HG02642 (cell line): ENCODE data around the gene SLC28A1.

Source experiments
- ATAC-seq: cut with Tn5 transposase; IDR thresholded peaks from one replicate; pipeline ENCODE4 v1.9.1; 2021; ENCODE audit warnings: mild to moderate bottlenecking; ENCODE audit not compliant: unreplicated experiment, poor library complexity

Gene SLC28A1

GRCh38 chr15:84934942-84935729, 50.7 kb downstream of the SLC28A1 start:
- no peak for ATAC-seq

DNA sequence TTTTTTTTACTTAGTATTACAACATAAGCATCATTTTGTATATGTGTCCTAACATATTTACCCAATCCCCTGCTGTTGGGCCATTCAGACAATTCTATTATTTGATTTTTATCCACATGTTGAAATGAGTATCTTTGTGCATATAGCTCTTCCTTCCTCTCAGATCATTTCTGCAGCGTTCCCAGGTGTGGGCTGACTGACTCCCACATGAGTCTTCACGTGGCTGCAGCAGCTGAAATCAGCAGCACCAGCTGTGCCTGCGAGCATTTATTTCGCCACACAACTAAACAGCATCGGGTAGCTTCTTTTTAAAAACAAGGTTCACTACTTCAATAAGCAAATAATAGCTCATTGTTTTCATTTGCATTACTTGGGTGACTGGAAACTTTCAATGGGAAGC, 52.7 kb downstream of the SLC28A1 start:
- ATAC-seq: no peak

- ATAC-seq: no peak
Measured at GRCh38 chr15:84938726-84939125, 54.3 kb downstream of the SLC28A1 start.

- ATAC-seq: no peak
Measured at GRCh38 chr15:84940399-84940798, 55.9 kb downstream of the SLC28A1 start.

GRCh38 chr15:84942456-84942855, 58.0 kb downstream of the SLC28A1 start:
- ATAC-seq: no peak

DNA sequence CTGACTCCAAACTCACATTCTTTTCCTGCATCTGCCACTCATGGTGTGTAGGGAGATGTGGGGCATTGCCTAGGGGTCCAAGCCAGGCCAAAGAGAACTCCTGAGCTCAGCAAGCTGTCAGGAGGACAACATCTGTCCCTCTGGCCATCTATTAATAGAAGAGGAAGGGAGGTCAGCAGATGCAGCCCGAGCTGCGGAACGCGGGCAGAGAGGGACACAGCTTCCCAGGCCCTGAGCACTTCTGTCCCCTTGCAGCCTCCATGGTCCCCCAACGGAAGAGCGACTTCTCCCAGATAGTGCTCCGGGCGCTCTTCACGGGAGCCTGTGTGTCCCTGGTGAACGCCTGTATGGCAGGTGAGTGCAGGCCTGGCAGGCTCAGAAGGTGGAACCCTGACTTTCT, 59.8 kb downstream of the SLC28A1 start:
- ATAC-seq: no peak

DNA sequence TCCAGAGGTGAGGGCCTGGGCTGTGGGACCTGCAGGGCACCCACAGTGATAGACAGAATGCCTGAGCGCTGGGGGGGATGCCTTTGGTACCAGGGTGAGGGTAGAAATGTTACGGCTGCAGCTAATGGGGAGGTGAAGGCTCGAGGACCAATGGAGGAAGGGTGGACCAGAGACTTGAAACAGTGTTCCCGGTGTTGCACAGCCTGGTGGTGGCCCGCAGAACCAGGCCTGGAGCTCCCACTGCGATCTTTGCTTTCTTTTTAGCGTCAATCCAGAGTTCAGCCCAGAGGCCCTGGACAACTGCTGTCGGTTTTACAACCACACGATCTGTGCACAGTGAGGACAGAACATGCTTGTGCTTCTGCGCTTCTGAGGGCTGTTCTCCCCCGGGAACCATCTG, 60.4 kb downstream of the SLC28A1 start:
- no peak for ATAC-seq

- no peak for ATAC-seq
Measured at GRCh38 chr15:84946772-84947489, 62.5 kb downstream of the SLC28A1 start.

- no peak for ATAC-seq
Measured at GRCh38 chr15:84947947-84948830, 63.7 kb downstream of the SLC28A1 start.

DNA sequence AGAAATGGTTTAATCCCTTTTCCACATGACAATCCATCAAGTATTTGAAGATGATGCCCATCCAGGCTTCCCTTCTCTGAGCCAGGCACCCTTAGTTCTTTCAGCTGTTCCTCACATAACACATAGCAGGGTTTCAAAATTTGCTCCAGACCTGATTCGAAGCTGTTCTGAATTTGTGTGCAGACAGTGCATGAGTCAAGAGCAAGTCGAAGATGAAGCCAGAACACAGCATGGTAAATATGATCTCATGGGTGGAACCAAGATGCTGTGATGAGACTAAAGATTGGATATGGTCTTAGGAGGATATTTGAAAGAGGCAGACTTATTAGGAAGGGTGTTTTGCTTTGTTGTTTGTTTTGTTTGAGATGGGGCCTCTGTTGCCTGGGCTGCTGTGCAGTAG, 64.6 kb downstream of the SLC28A1 start:
- ATAC-seq: no peak

DNA sequence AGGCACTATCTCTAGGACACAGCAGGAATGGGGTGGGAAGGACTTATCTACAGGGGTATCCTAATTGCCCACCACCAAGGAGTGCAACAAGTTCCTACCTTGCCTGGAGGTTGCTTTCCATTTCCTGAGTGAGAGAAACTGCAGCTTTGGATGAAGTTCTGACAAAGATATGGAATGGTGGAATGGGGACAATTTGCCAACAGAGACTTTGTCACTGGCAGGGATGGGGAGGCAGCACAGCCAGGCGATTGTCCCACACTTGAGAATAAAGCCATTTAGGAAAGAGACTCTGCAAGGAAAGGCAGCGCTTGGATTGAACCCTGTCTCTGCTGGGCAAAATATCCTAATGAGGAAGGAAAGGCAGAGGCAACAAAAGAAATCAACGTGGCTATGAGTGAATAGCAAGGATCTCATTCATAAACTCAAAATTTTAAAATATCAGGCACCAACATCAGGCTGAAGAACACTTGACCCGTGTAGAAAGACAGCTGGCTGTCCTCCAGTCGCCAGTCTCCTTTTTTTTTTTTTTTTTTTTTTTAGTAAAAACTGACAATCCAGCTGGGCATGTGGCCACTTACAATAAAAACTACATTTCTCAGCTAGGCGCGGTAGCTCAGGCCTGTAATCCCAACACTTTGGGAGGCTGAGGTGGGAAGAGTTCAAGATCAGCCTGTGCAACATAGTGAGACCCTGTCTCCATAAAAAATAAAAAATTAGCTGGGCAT, 65.5 kb downstream of the SLC28A1 start:
- no peak for ATAC-seq

- ATAC-seq: no peak
Measured at GRCh38 chr15:84950570-84951111, 66.2 kb downstream of the SLC28A1 start.

DNA sequence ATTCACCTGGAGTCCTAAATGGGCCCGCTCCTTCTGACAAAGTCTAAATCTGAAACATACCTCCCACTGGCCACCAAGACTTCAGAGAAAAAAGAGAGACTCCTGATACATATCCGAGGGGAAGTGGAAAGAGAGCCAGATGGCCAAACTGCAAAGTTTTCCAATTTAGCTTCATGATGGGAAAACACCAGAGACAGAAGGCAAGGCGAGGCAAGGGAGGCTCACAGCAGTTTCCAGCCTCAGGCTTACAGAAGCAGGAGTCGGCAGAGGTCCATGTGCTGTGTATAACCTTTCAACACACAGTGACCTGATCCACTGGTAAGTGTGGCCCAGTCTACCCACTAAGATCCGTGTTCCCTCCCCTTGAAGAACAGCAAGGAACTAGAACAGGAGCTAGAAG, 67.3 kb downstream of the SLC28A1 start:
- ATAC-seq: no peak

DNA sequence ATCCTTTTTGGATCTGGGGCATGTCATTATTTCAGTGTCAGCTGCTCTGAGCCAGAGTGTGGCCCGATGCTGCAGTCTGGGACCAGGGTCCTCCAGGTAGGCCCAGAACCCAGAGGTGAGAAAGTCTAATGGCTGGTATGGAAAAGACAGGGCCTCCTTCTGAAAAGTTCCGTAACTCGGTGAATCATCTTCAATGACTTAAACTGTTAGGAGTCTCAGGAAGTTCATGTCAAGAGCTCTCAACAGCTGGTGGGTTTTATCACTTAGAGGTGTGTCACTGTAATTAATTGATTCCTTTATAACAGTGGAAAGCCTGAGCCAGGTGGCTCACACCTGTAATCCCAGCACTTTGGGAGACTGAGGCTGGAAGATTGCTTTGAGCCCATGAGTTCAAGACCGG, 68.7 kb downstream of the SLC28A1 start:
- ATAC-seq: no peak

DNA sequence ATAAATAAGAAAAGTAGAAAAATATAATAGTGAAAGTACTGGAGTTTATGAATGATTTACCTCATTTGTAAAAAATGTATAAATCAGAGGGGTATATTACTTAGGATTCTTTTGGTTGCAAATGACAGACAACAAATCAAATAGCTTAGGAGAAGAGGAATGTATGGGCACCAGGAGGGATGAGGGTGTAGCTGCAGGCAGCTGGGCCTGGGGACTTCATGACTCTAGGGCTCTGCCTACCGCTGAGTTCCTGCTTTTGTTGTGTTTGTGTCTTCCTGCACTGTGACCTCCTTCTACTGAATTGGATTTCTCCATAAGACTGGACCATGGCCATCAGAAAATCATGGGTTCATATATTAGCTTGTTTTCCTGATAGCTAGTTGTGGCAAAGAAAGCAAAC, 69.3 kb downstream of the SLC28A1 start:
- no peak for ATAC-seq

DNA sequence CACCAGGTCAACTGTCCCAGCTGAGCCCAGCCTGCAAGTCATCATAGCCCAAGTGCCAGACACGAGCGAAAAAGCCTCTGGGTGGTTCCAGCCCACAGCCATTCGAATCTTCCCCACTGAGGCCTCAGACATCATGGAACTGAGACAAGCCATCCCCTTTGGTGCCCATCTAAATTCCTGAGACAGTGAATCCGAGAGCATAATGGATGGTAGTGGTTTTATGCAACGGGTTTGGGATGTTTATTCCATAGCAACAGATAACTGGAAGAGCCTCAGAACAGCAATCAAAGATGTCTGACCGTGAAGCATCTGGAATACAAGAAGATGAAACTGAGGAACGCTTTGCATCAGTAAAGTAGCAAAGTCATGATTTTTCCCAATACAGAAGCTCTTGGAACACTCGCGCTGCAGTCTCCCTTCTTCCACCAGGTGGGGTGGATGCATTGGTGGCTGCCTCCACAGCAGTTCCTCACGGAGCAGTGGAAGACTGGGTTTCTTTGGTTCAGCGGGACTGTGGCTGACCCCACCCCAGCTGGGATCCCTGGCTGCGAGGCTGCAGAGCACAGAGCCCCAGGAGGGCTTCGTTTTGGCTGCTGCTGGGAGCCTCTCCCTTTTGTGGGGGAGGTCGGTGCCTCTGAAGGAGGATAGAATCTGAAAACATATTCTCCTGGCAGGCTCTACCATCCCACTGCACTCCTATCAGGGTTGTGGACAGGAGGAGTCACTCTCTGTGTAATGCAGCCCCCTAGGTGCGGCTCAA, 70.8 kb downstream of the SLC28A1 start:
- no peak for ATAC-seq

DNA sequence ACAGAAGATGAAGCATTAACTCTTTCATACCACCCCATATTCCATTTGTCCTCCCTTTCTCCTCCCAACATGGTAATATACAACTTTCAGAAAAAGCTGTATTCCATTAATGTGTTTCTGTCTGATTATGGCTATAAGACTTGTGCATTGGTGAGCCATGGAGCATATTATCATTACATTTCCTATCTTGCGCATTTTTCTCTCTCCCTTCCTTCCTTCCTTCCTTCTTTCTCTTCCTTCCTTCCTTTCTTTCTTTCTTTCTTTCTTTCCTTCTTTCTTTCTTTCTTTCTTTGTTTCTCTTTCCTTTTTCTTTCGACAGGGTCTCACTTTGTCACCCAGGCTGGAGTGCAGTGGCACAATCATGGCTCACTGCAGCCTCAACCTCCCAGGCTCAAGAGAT, 71.7 kb downstream of the SLC28A1 start:
- no peak for ATAC-seq

- no peak for ATAC-seq
Measured at GRCh38 chr15:84960391-84961113, 76.1 kb downstream of the SLC28A1 start.

DNA sequence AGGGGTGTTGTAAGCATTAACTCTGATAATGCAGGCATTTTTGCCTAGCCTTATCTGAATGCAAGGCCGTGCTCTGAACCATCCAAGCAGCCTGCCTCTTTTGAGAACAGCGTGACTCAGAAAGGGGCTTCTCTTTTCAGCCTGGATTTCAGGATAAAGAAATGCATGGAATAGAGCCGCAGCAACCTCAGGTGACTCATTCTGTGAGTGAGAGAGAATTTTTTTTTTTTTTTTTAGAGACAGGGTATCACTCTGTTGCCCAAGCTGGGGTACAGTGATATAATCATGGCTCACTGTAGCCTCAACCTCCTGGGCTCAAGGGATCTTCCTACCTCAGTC, 76.6 kb downstream of the SLC28A1 start:
- ATAC-seq: no peak
